Measurements from ENCODE around the gene CDK18. TPM values are rescaled to one million over a fixed set of nuclear protein-coding genes. Genes with fewer than 3 reads are reported as not detected.

The CDK18 gene
- total and polyA plus RNA-seq, 2 of the 8 experiments (the other 6 are each of a cell fraction or from before 2014, with no cell fraction given), result 31.2 to 44.0 TPM

- peak; percentile 75 to 98 (median 94) for TF ChIP-seq CTCF (IDR thresholded peaks at IDR 0.05; ENCODE audit: control extremely low read depth in 1 of 3, insufficient read depth in 1 of 3, low read depth in 1 of 3, low read length in 3 of 3)
- no peak for TF ChIP-seq HDAC6 (IDR thresholded peaks at IDR 0.05; ENCODE audit: low read depth, low read length)
- no peak; the same call in 1 of the 2 replicates for TF ChIP-seq CREB1 (IDR thresholded peaks at IDR 0.05)
- TF ChIP-seq CBX8 (IDR thresholded peaks at IDR 0.05; ENCODE audit: borderline replicate concordance, low read depth, low read length), result no peak
- no peak for TF ChIP-seq POLR2AphosphoS5 (IDR thresholded peaks at IDR 0.05; ENCODE audit: low read depth, low read length)
- TF ChIP-seq SAP30 (IDR thresholded peaks at IDR 0.05; ENCODE audit: insufficient read depth, insufficient replicate concordance, low read length), result no peak
- TF ChIP-seq YY1 (IDR thresholded peaks at IDR 0.05; ENCODE audit: low read depth, low read length), result 0 out of 2 replicates have a peak, but pooled peaks have one; percentile 45
- TF ChIP-seq ATF3 (IDR thresholded peaks at IDR 0.05; ENCODE audit: insufficient read depth, low read depth, low read length), result peak; percentile 53; the same call in 1 of the 2 replicates
- TF ChIP-seq SRF (IDR thresholded peaks at IDR 0.05; ENCODE audit: low read depth, low read length), result no peak
- TF ChIP-seq JUND (IDR thresholded peaks at IDR 0.05; ENCODE audit: low read length), result peak; percentile 51; the same call in 1 of the 2 replicates
- TF ChIP-seq TAF1 (IDR thresholded peaks at IDR 0.05; ENCODE audit: low read depth, low read length), result no peak
- TF ChIP-seq BACH1 (IDR thresholded peaks at IDR 0.05; ENCODE audit: low read length), result no peak
- TF ChIP-seq RNF2 (IDR thresholded peaks at IDR 0.05; ENCODE audit: borderline replicate concordance, low read depth, low read length, missing control alignments, poor library complexity, severe bottlenecking), result no peak
- TF ChIP-seq FOSL1 (IDR thresholded peaks at IDR 0.05; ENCODE audit: insufficient read depth, low read depth, low read length), result no peak
- no peak for TF ChIP-seq TEAD4 (IDR thresholded peaks at IDR 0.05; ENCODE audit: low read depth, low read length)
- no peak for TF ChIP-seq POU5F1 (IDR thresholded peaks at IDR 0.05; ENCODE audit: low read depth, low read length)
- no peak for TF ChIP-seq CHD2 (IDR thresholded peaks at IDR 0.05; ENCODE audit: low read length)
- TF ChIP-seq CTBP2 (IDR thresholded peaks at IDR 0.05; ENCODE audit: borderline replicate concordance, insufficient read depth, insufficient read length, low read length), result no peak
- TF ChIP-seq MAX (IDR thresholded peaks at IDR 0.05), result no peak
Observed at GRCh38 chr1:205488074-205488723, 16.3 kb upstream of the CDK18 start (continued).
